Panc1 (cell line): ENCODE results near the gene CPN1. TPM values are rescaled to one million over a fixed set of nuclear protein-coding genes. Genes with fewer than 3 reads are reported as not detected.

Experiments
- ATAC-seq: fragments of 200-7000 bp; cut with Tn5 transposase; 2 replicates; pipeline ENCODE4 v1.9.1; 2020; ENCODE audit warnings: mild to moderate bottlenecking, moderate library complexity
- BruUV-seq: library from RNA; stranded (reverse); fragments of 400-500 nt; replicated peaks from 2 replicates; lab custom pipeline; 2021; lab: Mats Ljungman, UMichigan
- CTCF ChIA-PET: fragments of 300-600 bp; sonication (Branson Sonifier 250); formaldehyde crosslinking; loops from one replicate; lab custom pipeline; 2022; ENCODE audit warnings: antibody characterized with exemption; lab: Charles Lee
- POLR2A ChIA-PET: fragments of 300-600 bp; sonication (Branson Sonifier 250); formaldehyde crosslinking; loops from one replicate; lab custom pipeline; 2022; ENCODE audit warnings: antibody characterized with exemption; lab: Charles Lee
- DNase-seq: peaks from one replicate; pipeline ENCODE4 v3.0.0-alpha.2; 2010; ENCODE audit warnings: low read depth, low spot score
- H3K27ac ChIP-seq: 2 replicates; pipeline ENCODE4 v1.5.1; 2011; ENCODE audit warnings: mild to moderate bottlenecking, low read length, inconsistent platforms
- H3K27me3 ChIP-seq: fragments of 200-500 bp; sonication (Bioruptor generic); 2 replicates; pipeline ENCODE4 v1.6.0; 2014; ENCODE audit warnings: low read length, inconsistent platforms; ENCODE audit not compliant: control insufficient read depth, insufficient read depth
- H3K36me3 ChIP-seq: fragments of 200-500 bp; sonication (Bioruptor generic); 2 replicates; pipeline ENCODE4 v1.5.1; 2014; ENCODE audit warnings: inconsistent platforms, mild to moderate bottlenecking, low read length, moderate library complexity; ENCODE audit not compliant: control insufficient read depth, insufficient read depth
- H3K4me1 ChIP-seq: 2 replicates; pipeline ENCODE4 v1.5.1; 2011; ENCODE audit warnings: inconsistent platforms, mild to moderate bottlenecking, low read length, moderate library complexity; ENCODE audit not compliant: control insufficient read depth, insufficient read depth
- H3K4me3 ChIP-seq, 2 experiments: 2 replicates each; pipeline ENCODE4 v1.5.1; 2011 to 2012; ENCODE audit warnings: low read depth in 2 of 2, low read length in 2 of 2, mild to moderate bottlenecking in 2 of 2, inconsistent platforms in 1 of 2, moderate library complexity in 1 of 2
- H3K9me3 ChIP-seq: fragments of 200-500 bp; sonication (Bioruptor generic); 2 replicates; pipeline ENCODE4 v1.5.1; 2014; ENCODE audit warnings: low read depth, mild to moderate bottlenecking, inconsistent platforms, low read length, moderate library complexity; ENCODE audit not compliant: control insufficient read depth, insufficient read depth
- CTCF ChIP-seq: fragments of 450-650 bp; IDR thresholded peaks from 2 replicates; pipeline ENCODE4 v1.5.1; 2017; ENCODE audit warnings: mild to moderate bottlenecking
- POLR2AphosphoS5 ChIP-seq: IDR thresholded peaks from 2 replicates; pipeline ENCODE4 v1.6.1; 2012; ENCODE audit warnings: mild to moderate bottlenecking, low read depth, low read length, moderate library complexity
- REST ChIP-seq, 2 experiments: IDR thresholded peaks; 2 replicates each; pipeline ENCODE4 v1.6.1; 2011 to 2012; ENCODE audit warnings: low read depth in 2 of 2, control low read depth in 1 of 2, low read length in 1 of 2, mild to moderate bottlenecking in 1 of 2, moderate library complexity in 1 of 2; ENCODE audit not compliant: insufficient read depth in 1 of 2
- SIN3A ChIP-seq: IDR thresholded peaks from 2 replicates; pipeline ENCODE4 v1.6.1; 2012; ENCODE audit warnings: low read depth, mild to moderate bottlenecking, low read length, moderate library complexity, borderline replicate concordance; ENCODE audit not compliant: insufficient read depth
- TCF7L2 ChIP-seq: IDR thresholded peaks from 2 replicates; pipeline ENCODE4 v1.6.1; 2011; ENCODE audit warnings: mild to moderate bottlenecking, low read depth, low read length, inconsistent platforms
- in situ Hi-C: cut with HindIII; loops from 2 replicates; pipeline ENCODE4 v1.10.0; 2016; ENCODE audit warnings: low sequenced_read_pairs, low pct_unique_long_range_greater_than_20kb
- intact Hi-C: fragments of 100-400 bp; cut with micrococcal nuclease; formaldehyde crosslinking; loops from one replicate; pipeline ENCODE4 v1.10.0; 2022; ENCODE audit not compliant: unreplicated experiment
- total RNA-seq: library from RNA; stranded (reverse); gene quantifications from one replicate; pipeline ENCODE4 v1.2.1, GENCODE V29; 2021; ENCODE audit not compliant: unreplicated experiment

CPN1 gene
- total RNA-seq, 1 experiment from 2014 or later, result not detected

- no peaks in the 10 kb centered on the region for H3K4me1 ChIP-seq
Observed at GRCh38 chr10:100114976-100115770, 33.5 kb upstream of the CPN1 start.

GRCh38 chr10:100114460-100114859 lies 32.8 kb upstream of the CPN1 start:
- intact Hi-C loops (no loop called here), in situ Hi-C loops (no loop called here)
- TF ChIP-seq TCF7L2 (no peak), CTCF (no peak), REST (IDR thresholded peaks at IDR 0.05; ENCODE audit: insufficient read depth in 1 of 2, low read depth in 2 of 2, low read length in 1 of 2) (no peak), SIN3A (no peak), POLR2AphosphoS5 (no peak)
- Histone ChIP-seq H3K9me3 (no peaks in the 10 kb centered on the region), H3K36me3 (no peaks in the 10 kb centered on the region), H3K4me3 (no peak overlapping the region), H3K4me1 (no peaks in the 10 kb centered on the region), H3K27ac (no peak overlapping the region), H3K27me3 (no peaks in the 10 kb centered on the region)
- CTCF ChIA-PET, result no interaction called here
- no TSS peak for BruUV-seq
- no peak for DNase-seq
- ATAC-seq, result no peak
- POLR2A ChIA-PET, result no interaction called here

More at GRCh38 chr10:100114976-100115770, 33.5 kb upstream of the CPN1 start:
- Histone ChIP-seq H3K9me3 (no peaks in the 10 kb centered on the region), H3K27ac (no peak overlapping the region), H3K27me3 (no peaks in the 10 kb centered on the region), H3K36me3 (no peaks in the 10 kb centered on the region), H3K4me3 (no peak overlapping the region)
- DNase-seq (no peak), ATAC-seq (no peak)
- in situ Hi-C loops (no loop called here), intact Hi-C loops (no loop called here)
- no TSS peak for BruUV-seq
- TF ChIP-seq SIN3A, result no peak
- TF ChIP-seq POLR2AphosphoS5, result no peak
- no peak for TF ChIP-seq TCF7L2
- TF ChIP-seq REST (IDR thresholded peaks at IDR 0.05; ENCODE audit: insufficient read depth in 1 of 2, low read depth in 2 of 2, low read length in 1 of 2), result no peak
- no peak for TF ChIP-seq CTCF
- CTCF ChIA-PET, result interaction anchor here (0.6 kb wide), 1 partner anchor 370 kb away, joined by 3 read pairs; no protein-coding TSS in a partner anchor
- POLR2A ChIA-PET, result no interaction called here
